Transverse colon (tissue), 3 donors: ENCODE results near the gene ZNF335.

Experiments used
- EP300 ChIP-seq: sonication (generic); formaldehyde crosslinking; IDR thresholded peaks from one replicate; pipeline ENCODE4 v1.6.1; 2017; ENCODE audit warnings: antibody characterized with exemption, low read depth
- TF ChIP-seq, protein P1 (sequence below), 5 experiments: fragments of 200-600 bp in 3 of 5; fragments of 450-650 bp in 2 of 5; sonication (generic) in 3 of 5; IDR thresholded peaks; 1 replicate in 2 of 5; 2 replicates in 3 of 5; pipeline ENCODE4 v1.5.1; 2016 to 2017; ENCODE audit warnings: antibody characterized with exemption in 5 of 5, inconsistent platforms in 3 of 5, mild to moderate bottlenecking in 2 of 5, moderate library complexity in 1 of 5

DNA sequence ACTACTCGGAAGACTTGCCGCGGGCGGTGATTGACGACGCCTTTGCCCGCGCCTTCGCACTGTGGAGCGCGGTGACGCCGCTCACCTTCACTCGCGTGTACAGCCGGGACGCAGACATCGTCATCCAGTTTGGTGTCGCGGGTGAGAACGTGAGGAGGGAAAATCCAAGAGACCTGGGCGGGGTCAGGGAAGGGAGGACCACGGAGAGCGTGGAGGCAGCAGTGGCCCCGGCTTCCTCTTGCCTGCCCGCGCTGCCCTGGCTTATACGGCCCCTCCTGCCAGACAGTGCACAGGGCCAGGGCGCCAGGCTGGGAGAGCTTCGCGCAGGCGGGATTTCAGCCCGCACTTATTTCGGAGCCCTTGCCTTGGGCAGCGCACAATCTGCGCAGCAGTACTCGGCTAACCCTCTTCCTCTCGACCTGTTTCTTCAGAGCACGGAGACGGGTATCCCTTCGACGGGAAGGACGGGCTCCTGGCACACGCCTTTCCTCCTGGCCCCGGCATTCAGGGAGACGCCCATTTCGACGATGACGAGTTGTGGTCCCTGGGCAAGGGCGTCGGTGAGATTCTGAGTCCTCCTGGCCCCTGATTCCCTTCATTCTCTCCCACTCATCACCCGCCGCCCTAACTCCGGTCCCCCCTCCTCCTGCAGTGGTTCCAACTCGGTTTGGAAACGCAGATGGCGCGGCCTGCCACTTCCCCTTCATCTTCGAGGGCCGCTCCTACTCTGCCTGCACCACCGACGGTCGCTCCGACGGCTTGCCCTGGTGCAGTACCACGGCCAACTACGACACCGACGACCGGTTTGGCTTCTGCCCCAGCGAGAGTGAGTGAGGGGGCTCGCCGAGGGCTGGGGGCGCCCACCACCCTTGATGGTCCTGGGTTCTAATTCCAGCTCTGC is 38.7 kb upstream of the ZNF335 start:
- TF ChIP-seq, protein P1, sequence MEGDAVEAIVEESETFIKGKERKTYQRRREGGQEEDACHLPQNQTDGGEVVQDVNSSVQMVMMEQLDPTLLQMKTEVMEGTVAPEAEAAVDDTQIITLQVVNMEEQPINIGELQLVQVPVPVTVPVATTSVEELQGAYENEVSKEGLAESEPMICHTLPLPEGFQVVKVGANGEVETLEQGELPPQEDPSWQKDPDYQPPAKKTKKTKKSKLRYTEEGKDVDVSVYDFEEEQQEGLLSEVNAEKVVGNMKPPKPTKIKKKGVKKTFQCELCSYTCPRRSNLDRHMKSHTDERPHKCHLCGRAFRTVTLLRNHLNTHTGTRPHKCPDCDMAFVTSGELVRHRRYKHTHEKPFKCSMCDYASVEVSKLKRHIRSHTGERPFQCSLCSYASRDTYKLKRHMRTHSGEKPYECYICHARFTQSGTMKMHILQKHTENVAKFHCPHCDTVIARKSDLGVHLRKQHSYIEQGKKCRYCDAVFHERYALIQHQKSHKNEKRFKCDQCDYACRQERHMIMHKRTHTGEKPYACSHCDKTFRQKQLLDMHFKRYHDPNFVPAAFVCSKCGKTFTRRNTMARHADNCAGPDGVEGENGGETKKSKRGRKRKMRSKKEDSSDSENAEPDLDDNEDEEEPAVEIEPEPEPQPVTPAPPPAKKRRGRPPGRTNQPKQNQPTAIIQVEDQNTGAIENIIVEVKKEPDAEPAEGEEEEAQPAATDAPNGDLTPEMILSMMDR (IDR thresholded peaks at IDR 0.05): no peak
- no peak for TF ChIP-seq EP300
